GM21717 (cell line): ENCODE results near the gene COPZ2.
"Not testable (repeated sequence)": the region's sequence is repeated elsewhere in the genome, so short reads cannot be mapped to it uniquely, and the experiment has no call there.

Experiments used
- ATAC-seq: cut with Tn5 transposase; IDR thresholded peaks from one replicate; pipeline ENCODE4 v1.9.1; 2021; ENCODE audit warnings: mild to moderate bottlenecking, moderate library complexity; ENCODE audit not compliant: unreplicated experiment

The COPZ2 gene

GRCh38 chr17:48010193-48010592 is 27.4 kb downstream of the COPZ2 start:
- ATAC-seq: no peak

DNA sequence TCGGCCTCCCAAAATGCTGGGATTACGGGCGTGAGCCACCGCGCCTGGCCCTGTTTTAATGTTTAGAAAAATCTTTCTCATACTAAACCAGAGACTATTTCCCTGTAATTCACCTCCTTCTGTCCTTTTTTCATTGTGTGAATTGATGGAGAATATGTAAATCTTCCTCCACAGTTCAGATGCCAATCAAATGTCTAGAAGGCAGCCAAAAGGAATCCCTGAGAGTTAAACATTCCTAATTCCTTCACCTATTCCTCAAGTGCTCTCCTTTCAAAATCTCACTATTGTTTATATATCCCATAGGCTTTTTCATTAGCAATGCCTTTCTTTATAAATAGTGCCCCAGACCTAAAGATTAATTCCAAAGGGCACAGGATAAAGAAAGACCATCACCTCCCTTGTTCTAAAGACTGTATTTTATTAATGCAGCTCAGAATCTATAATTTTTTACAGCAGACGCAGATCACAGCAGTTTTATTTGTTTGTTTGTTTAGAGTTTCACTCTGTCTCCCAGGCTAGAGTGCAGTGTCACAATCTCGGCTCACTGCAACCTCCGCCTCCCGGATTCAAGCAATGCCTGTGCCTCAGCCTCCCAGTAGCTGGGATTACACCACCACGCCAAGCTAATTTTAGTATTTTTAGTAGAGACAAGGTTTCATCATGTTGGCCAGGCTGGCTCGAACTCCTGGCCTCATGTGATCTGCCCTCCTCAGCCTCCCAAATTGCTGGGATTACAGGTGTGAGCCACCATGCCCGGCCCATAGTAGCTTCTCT is 30.5 kb downstream of the COPZ2 start:
- no peak for ATAC-seq

DNA sequence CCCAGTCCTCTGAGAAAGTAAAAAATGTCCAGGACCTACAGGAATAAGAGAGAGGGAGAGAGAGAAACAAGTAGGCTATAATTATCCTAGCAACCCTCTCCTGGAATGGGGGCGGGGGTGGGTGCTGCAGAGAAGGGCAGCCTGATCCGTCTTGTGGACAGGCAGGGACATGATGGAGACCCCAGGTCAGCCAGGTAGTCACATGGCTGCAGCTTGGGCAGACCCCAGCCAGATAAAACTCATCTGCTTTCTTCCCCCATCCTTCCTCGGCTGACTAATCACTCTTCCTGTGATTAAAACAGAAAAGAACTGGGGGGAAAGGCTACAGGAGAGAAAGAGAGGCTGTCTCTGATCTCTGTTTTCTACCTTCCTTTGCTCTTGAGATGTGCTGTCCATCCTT is 32.6 kb downstream of the COPZ2 start:
- ATAC-seq: no peak

- ATAC-seq: no peak
Observed at GRCh38 chr17:48003417-48004151, 34.0 kb downstream of the COPZ2 start.

- no peak for ATAC-seq
Observed at GRCh38 chr17:48002916-48003416, 34.6 kb downstream of the COPZ2 start.

- ATAC-seq: no peak
Observed at GRCh38 chr17:48002266-48002915, 35.2 kb downstream of the COPZ2 start.

GRCh38 chr17:48001657-48002056 is 35.9 kb downstream of the COPZ2 start:
- ATAC-seq: not testable (repeated sequence)

GRCh38 chr17:48001197-48001596 is 36.4 kb downstream of the COPZ2 start:
- ATAC-seq: no peak

- ATAC-seq: no peak
Observed at GRCh38 chr17:47999582-47999981, 38.0 kb downstream of the COPZ2 start.

- ATAC-seq: no peak
Observed at GRCh38 chr17:47998044-47998443, 39.6 kb downstream of the COPZ2 start.

GRCh38 chr17:47997586-47997985 is 40.0 kb downstream of the COPZ2 start:
- ATAC-seq: no peak

GRCh38 chr17:47996201-47996600 is 41.4 kb downstream of the COPZ2 start:
- ATAC-seq: no peak

- no peak for ATAC-seq
Observed at GRCh38 chr17:47995241-47995935, 42.2 kb downstream of the COPZ2 start.

GRCh38 chr17:47994724-47995123 is 42.9 kb downstream of the COPZ2 start:
- no peak for ATAC-seq

- no peak for ATAC-seq
Observed at GRCh38 chr17:47993964-47994363, 43.6 kb downstream of the COPZ2 start.

DNA sequence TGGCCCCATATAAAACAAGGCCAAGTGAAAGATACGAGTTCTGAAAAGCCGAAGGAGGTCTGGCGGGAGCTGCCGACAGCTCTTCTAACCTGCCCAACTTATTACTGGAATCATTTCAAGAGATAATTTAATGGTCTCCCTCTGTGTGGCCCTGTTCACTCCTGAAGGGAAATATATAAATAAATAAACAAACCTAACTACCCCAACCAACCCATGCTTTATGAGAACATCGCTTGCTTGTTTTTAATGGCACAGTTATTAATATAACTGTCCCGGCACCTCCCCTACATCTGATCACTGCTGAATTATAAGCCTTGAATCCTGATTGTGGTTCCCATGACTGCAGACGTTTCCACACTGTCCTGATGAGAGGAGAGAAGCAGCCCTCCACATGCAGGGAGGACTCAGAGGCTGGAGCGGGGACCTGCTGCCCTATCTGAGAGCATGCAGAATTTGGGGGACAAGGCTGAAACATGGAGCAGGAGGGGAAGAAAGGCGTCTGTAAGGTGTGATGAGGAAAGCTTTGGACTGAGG is 44.5 kb downstream of the COPZ2 start:
- ATAC-seq: no peak

DNA sequence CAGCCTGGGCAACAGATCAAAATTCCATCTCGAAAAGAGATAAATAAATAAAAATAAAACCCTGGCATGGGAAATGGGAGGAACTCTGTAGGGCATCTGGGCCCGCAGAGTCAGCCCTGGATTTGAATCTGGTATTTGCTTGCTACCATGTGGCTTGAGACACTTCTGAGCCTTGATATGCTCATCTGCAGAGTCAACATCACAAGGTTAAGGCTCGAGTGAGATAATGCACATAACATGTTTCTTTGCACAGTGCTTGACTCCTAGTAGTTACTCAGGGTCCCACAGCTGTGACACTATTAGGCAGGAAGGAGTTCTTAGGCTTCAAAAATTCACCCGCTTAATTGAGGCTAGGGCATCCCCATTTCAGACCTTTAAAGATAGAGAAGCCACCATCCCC is 45.4 kb downstream of the COPZ2 start:
- ATAC-seq: no peak

DNA sequence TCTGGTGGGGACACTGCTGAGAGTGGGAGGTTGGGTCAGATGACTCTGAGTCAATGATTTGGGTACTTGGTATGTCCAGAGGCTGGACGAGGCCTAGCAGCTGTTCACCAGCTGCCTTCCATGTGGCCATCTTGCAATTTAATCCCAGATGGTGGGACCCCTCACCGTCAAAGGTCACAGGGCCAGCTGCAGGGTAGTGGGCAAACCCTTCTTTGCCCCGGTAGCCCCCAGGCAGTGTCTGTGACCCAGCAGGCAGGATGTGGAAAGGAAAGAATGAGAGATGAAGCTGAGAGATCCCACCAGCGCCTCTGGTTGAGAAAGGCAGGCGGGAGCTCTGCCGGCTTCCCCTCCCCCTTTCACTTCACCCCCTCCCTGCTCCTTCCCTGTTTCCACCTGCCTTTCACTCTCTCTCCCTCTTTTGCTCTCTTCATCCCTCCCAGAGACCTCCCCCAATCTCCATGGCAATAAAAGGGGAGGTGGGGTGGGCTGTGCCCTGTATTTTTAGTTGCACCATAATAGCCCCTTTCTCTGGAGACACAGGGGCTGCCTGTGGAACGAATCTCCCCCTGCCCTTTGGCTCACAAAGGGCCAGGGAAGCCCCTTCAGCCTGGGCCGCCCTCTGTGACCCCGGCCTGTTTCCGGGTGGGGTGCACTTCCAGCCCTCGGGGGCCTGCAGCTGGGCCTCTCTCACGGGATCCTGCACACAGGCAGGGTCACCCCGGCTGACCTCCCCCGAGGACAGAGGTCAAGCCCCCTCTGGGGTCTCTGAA is 46.5 kb downstream of the COPZ2 start:
- no peak for ATAC-seq

DNA sequence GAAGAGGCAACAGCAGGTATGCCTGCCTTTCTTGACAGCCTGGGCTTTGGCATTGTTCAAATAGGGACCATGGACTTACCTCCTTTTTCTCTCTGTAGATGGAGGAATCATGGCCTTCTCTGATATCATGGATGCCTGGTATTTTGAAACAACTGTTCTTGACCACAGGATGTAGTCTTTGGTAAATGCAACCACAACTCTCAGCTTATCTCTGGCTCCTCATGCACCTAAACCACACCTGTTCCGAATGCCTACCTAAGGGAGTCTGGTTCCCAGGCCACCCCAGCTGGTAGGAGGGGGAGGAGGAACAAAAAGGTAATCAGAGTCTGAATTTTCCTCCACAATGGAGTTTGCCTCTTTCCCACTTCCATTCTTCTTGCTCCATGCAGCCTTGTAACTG is 47.9 kb downstream of the COPZ2 start:
- no peak for ATAC-seq

DNA sequence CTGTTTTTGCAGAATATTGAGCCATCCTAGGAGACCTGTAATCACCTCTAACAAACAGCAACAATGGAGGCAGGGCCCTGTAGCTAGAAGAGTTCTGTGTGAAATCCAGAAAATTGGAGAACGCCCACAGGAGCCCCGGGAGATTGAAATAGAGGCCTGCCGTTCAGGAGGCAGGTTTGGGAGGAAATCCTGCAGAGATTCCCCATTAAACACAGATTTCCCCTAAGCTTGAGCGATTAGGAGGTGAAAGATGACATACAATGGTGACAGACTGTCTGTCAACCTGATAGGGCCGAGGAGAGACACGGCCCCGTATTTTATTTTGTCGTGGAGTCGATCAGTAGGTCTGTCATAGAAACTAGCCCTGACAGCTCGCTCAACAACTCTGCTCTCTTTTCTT is 48.4 kb downstream of the COPZ2 start:
- ATAC-seq: no peak
